ENCODE measurements around the gene BCL7A. TPM values are rescaled to one million over a fixed set of nuclear protein-coding genes. Genes with fewer than 3 reads are reported as not detected.
A peak's percentile ranks its signal among the peaks of the same experiment; 100 is the strongest.

The BCL7A gene
- polyA plus RNA-seq, 1 of the 3 experiments (the other 2 are of a cell fraction), result 34.0 TPM

- H3K36me3 ChIP-seq (replicated peaks in 1 of 2; ENCODE audit: control insufficient read depth in 1 of 2, insufficient read depth in 2 of 2, low read length in 1 of 2), result peaks cover 0 to 14% of the 10 kb centered on the region in 2 experiments
- H3K79me2 ChIP-seq (ENCODE audit: insufficient read depth), result peaks cover 97% of the 10 kb centered on the region
- no peak overlapping the region for H3K4me2 ChIP-seq
- H3F3A ChIP-seq (replicated peaks; ENCODE audit: insufficient read depth), result peaks cover 4% of the 10 kb centered on the region
- no peak overlapping the region for H3K9ac ChIP-seq
- H3K4me1 ChIP-seq (ENCODE audit: control insufficient read depth in 1 of 2, insufficient read depth in 2 of 2, low read depth in 1 of 2, low read length in 1 of 2), result peaks cover 5 to 15% of the 10 kb centered on the region in 2 experiments; a peak in 2 of 4 replicates
- no peaks in the 10 kb centered on the region for H3K27me3 ChIP-seq (ENCODE audit: insufficient read depth)
- 93% methylated on average over 11 of the region's 11 CpGs for WGBS (ENCODE audit: low lambda C conversion rate)
- ChIA-PET CTCF (interaction anchor here (0.9 to 2.0 kb wide), 8 partner anchors 10 to 158 kb away, joined by 3 to 7 read pairs (median 4); partner anchors contain the start of gene BCL7A), POLR2A (no interaction called here)
- TF ChIP-seq MAX (IDR thresholded peaks at IDR 0.05; ENCODE audit: low read depth) (no peak), EZH2phosphoT487 (IDR thresholded peaks at IDR 0.05; ENCODE audit: borderline replicate concordance, low read depth) (no peak), TAF1 (IDR thresholded peaks at IDR 0.05; ENCODE audit: borderline replicate concordance, low read depth, low read length) (no peak), CHD2 (IDR thresholded peaks at IDR 0.05; ENCODE audit: low read length, partially characterized antibody) (no peak), YY1 (IDR thresholded peaks at IDR 0.05; ENCODE audit: low read depth) (no peak), MEF2A (IDR thresholded peaks at IDR 0.05; ENCODE audit: borderline replicate concordance, low read depth) (no peak), MXI1 (IDR thresholded peaks at IDR 0.05; ENCODE audit: low read depth, low read length) (no peak), FOXM1 (IDR thresholded peaks at IDR 0.05; ENCODE audit: low read depth) (no peak), POLR2AphosphoS5 (IDR thresholded peaks at IDR 0.05; ENCODE audit: low read depth, low read length) (no peak), NFIC (IDR thresholded peaks at IDR 0.05; ENCODE audit: borderline replicate concordance) (no peak), EP300 (IDR thresholded peaks at IDR 0.05; ENCODE audit: borderline replicate concordance in 1 of 2, low read depth in 1 of 2, low read length in 1 of 2) (no peak), RFX5 (IDR thresholded peaks at IDR 0.05; ENCODE audit: low read length) (no peak), GATA2 (CRISPR knock-in tag; IDR thresholded peaks at IDR 0.05) (no peak), IRF3 (IDR thresholded peaks at IDR 0.05; ENCODE audit: low read depth, low read length) (no peak), RAD21 (IDR thresholded peaks at IDR 0.05; ENCODE audit: low read length) (no peak)
- TF ChIP-seq, protein P1, sequence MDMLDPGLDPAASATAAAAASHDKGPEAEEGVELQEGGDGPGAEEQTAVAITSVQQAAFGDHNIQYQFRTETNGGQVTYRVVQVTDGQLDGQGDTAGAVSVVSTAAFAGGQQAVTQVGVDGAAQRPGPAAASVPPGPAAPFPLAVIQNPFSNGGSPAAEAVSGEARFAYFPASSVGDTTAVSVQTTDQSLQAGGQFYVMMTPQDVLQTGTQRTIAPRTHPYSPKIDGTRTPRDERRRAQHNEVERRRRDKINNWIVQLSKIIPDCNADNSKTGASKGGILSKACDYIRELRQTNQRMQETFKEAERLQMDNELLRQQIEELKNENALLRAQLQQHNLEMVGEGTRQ (IDR thresholded peaks at IDR 0.05; ENCODE audit: borderline replicate concordance, low read depth, low read length), result no peak
- H3K9me3 ChIP-seq, result no peaks in the 10 kb centered on the region
- DNase-seq, result peak; percentile 8
- no peaks in the 10 kb centered on the region for H3K9me2 ChIP-seq
- H2AFZ ChIP-seq (ENCODE audit: low read depth), result no peak overlapping the region
- no peak overlapping the region for H3K4me3 ChIP-seq (ENCODE audit: low read depth in 2 of 2, low read length in 1 of 2)
- peaks cover 56% of the 10 kb centered on the region for H4K20me1 ChIP-seq (ENCODE audit: insufficient read depth)
- no peak overlapping the region for H3K27ac ChIP-seq (ENCODE audit: low read depth in 2 of 2, low read length in 1 of 2)
Measured at GRCh38 chr12:122032580-122032979, 10.9 kb downstream of the BCL7A start.

DNA sequence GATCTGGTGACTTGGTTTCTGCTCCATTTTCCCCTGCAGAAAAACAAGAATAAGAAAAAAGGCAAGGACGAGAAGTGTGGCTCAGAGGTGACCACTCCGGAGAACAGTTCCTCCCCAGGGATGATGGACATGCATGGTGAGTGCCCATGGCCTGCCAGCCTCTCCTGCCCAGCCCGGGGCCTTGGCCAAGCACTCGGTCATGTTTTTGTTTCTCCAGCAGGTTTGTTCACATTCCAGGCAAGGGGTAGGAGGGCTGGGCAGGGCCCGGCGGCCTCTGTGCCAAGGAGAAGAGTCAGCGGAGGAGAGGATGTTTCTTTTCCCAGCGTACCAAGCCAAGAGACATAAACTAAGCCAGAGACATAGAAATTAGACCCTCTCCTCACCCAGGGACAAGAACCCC is 13.6 kb downstream of the BCL7A start:
- ChIA-PET CTCF (interaction anchor here (1.0 kb wide), 1 partner anchor 88 kb away, joined by 3 read pairs; no protein-coding TSS in a partner anchor), POLR2A (no interaction called here)
- no peaks in the 10 kb centered on the region for H3K4me1 ChIP-seq (ENCODE audit: control insufficient read depth in 1 of 2, insufficient read depth in 2 of 2, low read depth in 1 of 2, low read length in 1 of 2)
- H3K36me3 ChIP-seq (replicated peaks in 1 of 2; ENCODE audit: control insufficient read depth in 1 of 2, insufficient read depth in 2 of 2, low read length in 1 of 2), result peaks cover 0 to 32% of the 10 kb centered on the region in 2 experiments
- TF ChIP-seq, protein P2, sequence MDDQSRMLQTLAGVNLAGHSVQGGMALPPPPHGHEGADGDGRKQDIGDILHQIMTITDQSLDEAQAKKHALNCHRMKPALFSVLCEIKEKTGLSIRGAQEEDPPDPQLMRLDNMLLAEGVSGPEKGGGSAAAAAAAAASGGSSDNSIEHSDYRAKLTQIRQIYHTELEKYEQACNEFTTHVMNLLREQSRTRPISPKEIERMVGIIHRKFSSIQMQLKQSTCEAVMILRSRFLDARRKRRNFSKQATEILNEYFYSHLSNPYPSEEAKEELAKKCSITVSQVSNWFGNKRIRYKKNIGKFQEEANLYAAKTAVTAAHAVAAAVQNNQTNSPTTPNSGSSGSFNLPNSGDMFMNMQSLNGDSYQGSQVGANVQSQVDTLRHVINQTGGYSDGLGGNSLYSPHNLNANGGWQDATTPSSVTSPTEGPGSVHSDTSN (IDR thresholded peaks at IDR 0.05), result no peak
- TF ChIP-seq CTCF (IDR thresholded peaks at IDR 0.05) (no peak), TAF1 (IDR thresholded peaks at IDR 0.05; ENCODE audit: borderline replicate concordance, low read depth, low read length) (no peak), POLR2AphosphoS5 (IDR thresholded peaks at IDR 0.05; ENCODE audit: low read depth, low read length) (no peak), RCOR1 (IDR thresholded peaks at IDR 0.05; ENCODE audit: low read length) (no peak), MEF2A (IDR thresholded peaks at IDR 0.05; ENCODE audit: borderline replicate concordance, low read depth) (no peak), CHD2 (IDR thresholded peaks at IDR 0.05; ENCODE audit: low read length, partially characterized antibody) (no peak)
- H3K4me2 ChIP-seq, result no peak overlapping the region
- peaks cover 86% of the 10 kb centered on the region for H3K79me2 ChIP-seq (ENCODE audit: insufficient read depth)
- DNase-seq, result no peak
- H3K27ac ChIP-seq (ENCODE audit: low read depth in 2 of 2, low read length in 1 of 2), result no peak overlapping the region
- H3K27me3 ChIP-seq (ENCODE audit: insufficient read depth), result no peaks in the 10 kb centered on the region
- H3K9me3 ChIP-seq, result no peaks in the 10 kb centered on the region
- no peaks in the 10 kb centered on the region for H3K9me2 ChIP-seq
- peaks cover 4% of the 10 kb centered on the region for H3F3A ChIP-seq (replicated peaks; ENCODE audit: insufficient read depth)
- no peak overlapping the region for H3K9ac ChIP-seq
- H4K20me1 ChIP-seq (ENCODE audit: insufficient read depth), result peaks cover 29% of the 10 kb centered on the region; the same call in 1 of the 2 replicates
- 95% methylated on average over 8 of the region's 8 CpGs for WGBS (ENCODE audit: low lambda C conversion rate)
- no peak overlapping the region for H2AFZ ChIP-seq (ENCODE audit: low read depth)
- no peak overlapping the region for H3K4me3 ChIP-seq (ENCODE audit: low read depth in 2 of 2, low read length in 1 of 2)
